Activated CD8-positive, alpha-beta T cell treated with anti-CD3 and anti-CD28 coated beads for 36 hours (primary cell): ENCODE results near the gene DHRS4. TPM values are rescaled to one million over a fixed set of nuclear protein-coding genes. Genes with fewer than 3 reads are reported as not detected.
"Not testable (repeated sequence)": the region's sequence is repeated elsewhere in the genome, so short reads cannot be mapped to it uniquely, and the experiment has no call there.

ENCODE experiments used
- ATAC-seq: fragments of 200-7000 bp; cut with Tn5 transposase; one replicate; pipeline ENCODE4 v1.10.0; 2021; ENCODE audit warnings: mild to moderate bottlenecking, moderate library complexity
- CTCF ChIA-PET: fragments of 350-600 bp; sonication (Branson Sonifier 250); formaldehyde crosslinking; loops from one replicate; lab custom pipeline; 2021; ENCODE audit warnings: antibody characterized with exemption; lab: Charles Lee
- POLR2A ChIA-PET: fragments of 350-600 bp; sonication (Branson Sonifier 250); formaldehyde crosslinking; loops from one replicate; lab custom pipeline; 2021; ENCODE audit warnings: antibody characterized with exemption; lab: Charles Lee
- DNase-seq: peaks from one replicate; pipeline ENCODE4 v3.0.0-alpha.2; 2020
- H3K27ac Mint-ChIP-seq: one replicate; pipeline ENCODE4 v1.8.0; 2021; ENCODE audit warnings: mild to moderate bottlenecking, mixed read lengths
- H3K27me3 Mint-ChIP-seq: one replicate; pipeline ENCODE4 v1.8.0; 2021; ENCODE audit warnings: mixed read lengths
- H3K36me3 Mint-ChIP-seq: one replicate; pipeline ENCODE4 v1.8.0; 2021; ENCODE audit warnings: low read depth, mixed read lengths
- H3K4me1 Mint-ChIP-seq: one replicate; pipeline ENCODE4 v1.8.0; 2021; ENCODE audit warnings: low read depth, mixed read lengths
- H3K4me3 Mint-ChIP-seq: one replicate; pipeline ENCODE4 v1.8.0; 2021; ENCODE audit warnings: mild to moderate bottlenecking, moderate library complexity, mixed read lengths
- H3K9me3 Mint-ChIP-seq: one replicate; pipeline ENCODE4 v1.8.0; 2021; ENCODE audit warnings: mixed read lengths
- intact Hi-C: fragments of 100-400 bp; cut with micrococcal nuclease; formaldehyde crosslinking; loops from one replicate; pipeline ENCODE4 v1.10.0; 2022
- total RNA-seq, 2 experiments: library from RNA; stranded (reverse); gene quantifications; one replicate each; pipeline ENCODE4 v1.2.3, GENCODE V29; 2021
- TF ChIP-seq, protein P1 (sequence below): fragments of 200-600 bp; IDR thresholded peaks from one replicate; pipeline ENCODE4 v1.8.0; 2022; ENCODE audit warnings: antibody characterized with exemption, mild to moderate bottlenecking

The DHRS4 gene
- total RNA-seq, 2 experiments from 2014 or later: 19.9 to 21.7 TPM

DNA sequence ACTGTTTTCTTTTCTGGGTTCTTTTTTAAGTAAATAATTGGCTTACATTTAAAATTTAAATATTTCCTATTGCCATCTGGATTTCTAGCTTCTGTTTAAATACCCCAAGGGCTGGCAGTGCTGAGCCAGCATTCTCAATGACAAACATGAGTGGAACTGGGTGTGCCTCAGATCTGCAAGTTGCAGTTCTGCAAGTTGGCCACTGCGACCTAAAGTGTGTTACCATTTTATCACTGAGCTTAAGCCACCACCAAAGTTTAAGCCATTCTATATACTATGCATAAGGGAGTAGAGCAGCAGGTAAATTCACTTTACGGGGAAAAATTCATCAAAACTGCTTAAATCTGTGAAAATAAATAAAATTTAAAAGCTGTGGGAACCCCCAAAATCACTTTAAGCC lies 23.6 kb downstream of the DHRS4 start:
- intact Hi-C loops, POLR2A ChIA-PET, DNase-seq, CTCF ChIA-PET, H3K9me3 Mint-ChIP-seq, H3K27ac Mint-ChIP-seq, H3K27me3 Mint-ChIP-seq, H3K4me3 Mint-ChIP-seq, H3K36me3 Mint-ChIP-seq, H3K4me1 Mint-ChIP-seq: not testable (repeated sequence)
- ATAC-seq: peak; percentile 30

DNA sequence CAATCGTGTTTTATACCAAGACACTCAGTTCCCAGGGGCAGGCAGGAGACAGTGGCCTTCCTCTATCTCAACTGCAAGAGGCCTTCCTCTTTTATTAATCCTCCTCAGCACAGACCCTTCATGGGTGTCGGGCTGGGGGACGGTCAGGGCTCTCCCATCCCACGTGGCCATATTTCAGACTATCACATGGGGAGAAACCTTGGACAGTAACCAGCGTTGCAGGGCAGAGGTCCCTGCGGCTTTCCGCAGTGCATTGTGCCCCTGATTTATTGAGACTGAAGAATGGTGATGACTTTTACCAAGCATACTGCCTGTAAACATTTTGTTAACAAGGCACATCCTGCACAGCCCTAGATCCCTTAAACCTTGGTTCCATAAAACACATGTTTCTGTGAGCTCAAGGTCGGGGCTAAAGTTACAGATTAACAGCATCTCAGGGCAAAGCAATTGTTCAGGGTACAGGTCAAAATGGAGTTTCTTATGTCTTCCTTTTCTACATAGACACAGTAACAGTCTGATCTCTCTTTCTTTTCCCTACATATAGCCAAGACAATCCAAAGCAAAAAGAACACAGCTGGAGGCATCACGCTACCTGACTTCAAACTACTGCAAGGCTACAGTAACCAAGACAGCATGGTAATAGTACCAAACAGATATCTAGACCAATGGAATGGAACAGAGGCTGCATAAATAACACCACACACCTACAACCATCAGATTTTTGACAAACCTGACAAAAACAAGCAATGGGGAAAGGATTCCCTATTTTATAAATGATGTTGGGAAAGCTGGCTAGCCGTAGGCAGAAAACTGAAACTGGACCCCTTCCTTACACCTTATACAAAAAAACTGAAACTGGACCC lies 28.6 kb downstream of the DHRS4 start:
- CTCF ChIA-PET: interaction anchor here (0.7 kb wide), 1 partner anchor 127 kb away, joined by 3 read pairs; no protein-coding TSS in a partner anchor
- ATAC-seq, H3K27ac Mint-ChIP-seq, intact Hi-C loops, H3K27me3 Mint-ChIP-seq, H3K9me3 Mint-ChIP-seq, POLR2A ChIA-PET, H3K4me1 Mint-ChIP-seq, H3K36me3 Mint-ChIP-seq, H3K4me3 Mint-ChIP-seq, DNase-seq: not testable (repeated sequence)

DNA sequence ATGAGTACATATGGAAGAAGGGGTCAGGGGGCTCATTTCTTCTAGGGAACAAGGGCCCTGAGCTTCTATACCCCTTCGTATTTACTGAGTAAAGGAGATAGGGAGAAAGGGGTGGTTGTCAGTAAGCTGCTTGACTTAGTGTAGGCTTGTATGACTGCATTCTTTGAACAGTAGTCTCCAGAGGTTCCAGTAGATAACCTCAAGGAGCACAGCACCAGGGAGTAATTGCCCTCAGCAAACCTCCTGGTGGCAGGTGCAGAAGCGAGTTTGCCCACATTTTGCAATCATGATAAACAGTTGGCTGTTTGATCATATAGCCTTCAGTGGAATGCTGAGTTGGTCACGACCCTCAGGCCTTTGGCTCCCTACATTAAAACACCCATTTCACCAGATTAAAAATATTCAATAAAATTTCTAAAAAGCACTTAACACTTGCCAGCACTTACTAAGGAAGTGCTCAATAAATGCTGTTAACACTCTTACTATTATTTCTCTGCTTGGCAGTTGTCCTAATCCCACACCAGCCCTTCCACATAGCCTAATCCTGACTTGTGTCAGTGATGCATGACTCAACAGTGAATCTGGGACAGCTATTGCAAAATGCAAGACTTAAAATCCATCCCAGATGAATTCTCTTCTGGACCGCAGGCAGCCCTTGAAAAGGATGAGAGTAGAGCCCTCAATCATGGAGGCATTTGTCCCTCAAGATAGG lies 31.5 kb downstream of the DHRS4 start:
- Mint-ChIP-seq H3K27me3 (no peaks in the 10 kb centered on the region), H3K36me3 (peaks cover 5% of the 10 kb centered on the region), H3K9me3 (no peaks in the 10 kb centered on the region), H3K27ac (no peak overlapping the region), H3K4me1 (peaks cover 26% of the 10 kb centered on the region), H3K4me3 (no peak overlapping the region)
- ATAC-seq (no peak), DNase-seq (no peak)
- POLR2A ChIA-PET: no interaction called here
- TF ChIP-seq, protein P1, sequence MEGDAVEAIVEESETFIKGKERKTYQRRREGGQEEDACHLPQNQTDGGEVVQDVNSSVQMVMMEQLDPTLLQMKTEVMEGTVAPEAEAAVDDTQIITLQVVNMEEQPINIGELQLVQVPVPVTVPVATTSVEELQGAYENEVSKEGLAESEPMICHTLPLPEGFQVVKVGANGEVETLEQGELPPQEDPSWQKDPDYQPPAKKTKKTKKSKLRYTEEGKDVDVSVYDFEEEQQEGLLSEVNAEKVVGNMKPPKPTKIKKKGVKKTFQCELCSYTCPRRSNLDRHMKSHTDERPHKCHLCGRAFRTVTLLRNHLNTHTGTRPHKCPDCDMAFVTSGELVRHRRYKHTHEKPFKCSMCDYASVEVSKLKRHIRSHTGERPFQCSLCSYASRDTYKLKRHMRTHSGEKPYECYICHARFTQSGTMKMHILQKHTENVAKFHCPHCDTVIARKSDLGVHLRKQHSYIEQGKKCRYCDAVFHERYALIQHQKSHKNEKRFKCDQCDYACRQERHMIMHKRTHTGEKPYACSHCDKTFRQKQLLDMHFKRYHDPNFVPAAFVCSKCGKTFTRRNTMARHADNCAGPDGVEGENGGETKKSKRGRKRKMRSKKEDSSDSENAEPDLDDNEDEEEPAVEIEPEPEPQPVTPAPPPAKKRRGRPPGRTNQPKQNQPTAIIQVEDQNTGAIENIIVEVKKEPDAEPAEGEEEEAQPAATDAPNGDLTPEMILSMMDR: no peak
- intact Hi-C loops: no loop called here
- CTCF ChIA-PET: interaction anchor here (0.9 kb wide), 1 partner anchor 49 kb away, joined by 4 read pairs; no protein-coding TSS in a partner anchor

DNA sequence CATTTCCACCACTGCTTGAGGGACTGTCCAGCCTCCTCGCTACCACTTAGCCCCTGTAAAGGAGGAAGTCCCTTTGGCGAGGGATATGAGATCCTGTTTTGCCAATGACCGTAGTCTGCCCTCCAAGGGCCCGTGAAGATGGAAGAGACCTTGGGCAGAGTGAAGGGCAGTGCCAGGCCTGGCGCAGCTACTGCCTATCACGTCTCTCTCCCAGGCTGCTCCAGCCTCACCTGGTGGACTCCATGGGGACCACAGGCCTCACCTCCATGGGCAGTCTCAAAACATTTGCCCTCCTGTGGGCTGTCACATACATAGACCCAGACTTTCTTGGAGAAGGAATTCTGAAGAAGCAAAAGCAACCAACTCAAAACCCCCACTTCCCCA lies 34.6 kb downstream of the DHRS4 start:
- H3K27me3 Mint-ChIP-seq, CTCF ChIA-PET, H3K9me3 Mint-ChIP-seq, intact Hi-C loops, H3K36me3 Mint-ChIP-seq, DNase-seq: not testable (repeated sequence)
- H3K27ac Mint-ChIP-seq: peak overlapping the region; percentile 67
- H3K4me1 Mint-ChIP-seq: peaks cover 27% of the 10 kb centered on the region
- H3K4me3 Mint-ChIP-seq: peak overlapping the region; percentile 83
- POLR2A ChIA-PET: interaction anchor here (0.7 to 0.8 kb wide), 3 partner anchors 120 to 442 kb away, joined by 3 read pairs; no protein-coding TSS in a partner anchor
- peak; percentile 7 for ATAC-seq

DNA sequence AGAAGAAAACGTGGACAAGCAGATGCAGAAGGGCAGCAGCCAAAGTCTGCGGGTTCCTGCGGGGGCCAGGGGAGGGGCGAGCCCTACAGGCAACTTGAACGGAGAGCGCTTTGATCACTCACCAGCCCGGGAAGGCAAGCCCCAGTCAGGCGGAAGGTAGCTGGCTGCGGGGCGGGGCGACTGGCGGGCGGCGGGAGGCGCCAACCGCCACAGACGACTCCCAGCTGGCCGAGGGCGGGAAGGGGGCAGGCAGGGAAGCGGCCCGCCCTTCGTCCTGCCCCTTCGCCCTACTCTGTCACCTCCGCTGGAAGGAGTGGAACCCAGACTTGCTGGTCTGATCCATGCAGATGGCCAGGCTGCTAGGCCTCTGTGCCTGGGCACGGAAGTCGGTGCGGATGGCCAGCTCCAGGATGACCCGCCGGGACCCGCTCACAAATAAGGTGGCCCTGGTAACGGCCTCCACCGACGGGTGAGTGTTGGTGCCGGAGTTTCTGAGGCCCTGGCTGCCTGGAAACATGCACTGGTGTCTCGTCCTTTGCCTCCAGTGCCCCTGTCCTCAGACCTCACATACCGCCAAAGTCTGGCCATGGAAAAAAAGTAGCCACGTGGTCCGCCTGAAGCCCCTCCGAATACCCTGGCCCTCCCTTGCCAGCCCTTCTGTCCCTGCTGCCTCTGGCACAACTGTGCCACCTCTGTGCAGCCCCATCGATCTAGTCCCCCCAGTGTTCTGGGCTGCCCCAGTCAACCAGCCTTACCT lies 35.2 kb downstream of the DHRS4 start, which contains the start of gene DHRS4L2:
DHRS4L2 (plus strand) TSS at position 323 of the 757 bp plus-strand sequence; CDS start at position 342, 19 bp downstream.
- H3K36me3 Mint-ChIP-seq, H3K27me3 Mint-ChIP-seq, intact Hi-C loops, CTCF ChIA-PET, H3K9me3 Mint-ChIP-seq: not testable (repeated sequence)
- ATAC-seq (peak; percentile 96), DNase-seq (peak; percentile 86)
- Mint-ChIP-seq H3K4me3 (peak within 1 kb of the TSS; percentile 83), H3K27ac (peak within 1 kb of the TSS; percentile 72), H3K4me1 (peaks cover 27% of the 10 kb centered on the region)
- POLR2A ChIA-PET: interaction anchor here (0.7 to 0.8 kb wide), 3 partner anchors 120 to 442 kb away, joined by 3 read pairs; no protein-coding TSS in a partner anchor

DNA sequence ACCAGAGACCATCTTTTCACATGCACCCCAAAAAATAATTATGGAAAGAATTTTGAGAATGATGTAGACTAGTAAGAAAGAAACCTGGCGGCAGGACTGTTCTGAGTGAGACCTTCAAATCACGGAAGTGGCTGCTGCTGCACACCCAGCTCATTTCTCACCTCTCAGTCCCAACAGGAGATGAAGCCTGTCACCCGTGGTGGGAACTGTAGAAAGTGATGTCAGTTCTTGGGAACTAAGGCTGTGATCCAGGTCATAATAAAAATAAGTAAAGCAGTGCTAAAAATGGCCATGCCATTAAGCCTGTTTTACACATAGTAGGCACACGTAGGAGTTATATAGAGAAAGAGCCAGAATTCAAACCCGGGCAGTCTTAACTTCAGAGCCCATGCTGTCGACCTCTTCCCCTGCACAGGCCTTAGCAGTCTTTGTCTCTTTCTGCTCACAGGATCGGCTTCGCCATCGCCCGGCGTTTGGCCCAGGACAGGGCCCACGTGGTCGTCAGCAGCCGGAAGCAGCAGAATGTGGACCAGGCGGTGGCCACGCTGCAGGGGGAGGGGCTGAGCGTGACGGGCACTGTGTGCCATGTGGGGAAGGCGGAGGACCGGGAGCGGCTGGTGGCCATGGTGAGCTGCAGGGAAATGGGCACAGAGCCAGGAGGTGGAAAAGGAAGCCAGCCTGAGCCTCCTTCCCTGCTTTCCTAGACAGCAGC lies 36.3 kb downstream of the DHRS4 start:
- H3K36me3 Mint-ChIP-seq, POLR2A ChIA-PET, CTCF ChIA-PET, H3K9me3 Mint-ChIP-seq, H3K27me3 Mint-ChIP-seq, intact Hi-C loops, ATAC-seq: not testable (repeated sequence)
- peak overlapping the region; percentile 72 for H3K27ac Mint-ChIP-seq
- H3K4me3 Mint-ChIP-seq: peak overlapping the region; percentile 83
- peak; percentile 29 for DNase-seq
- H3K4me1 Mint-ChIP-seq: peaks cover 27% of the 10 kb centered on the region

DNA sequence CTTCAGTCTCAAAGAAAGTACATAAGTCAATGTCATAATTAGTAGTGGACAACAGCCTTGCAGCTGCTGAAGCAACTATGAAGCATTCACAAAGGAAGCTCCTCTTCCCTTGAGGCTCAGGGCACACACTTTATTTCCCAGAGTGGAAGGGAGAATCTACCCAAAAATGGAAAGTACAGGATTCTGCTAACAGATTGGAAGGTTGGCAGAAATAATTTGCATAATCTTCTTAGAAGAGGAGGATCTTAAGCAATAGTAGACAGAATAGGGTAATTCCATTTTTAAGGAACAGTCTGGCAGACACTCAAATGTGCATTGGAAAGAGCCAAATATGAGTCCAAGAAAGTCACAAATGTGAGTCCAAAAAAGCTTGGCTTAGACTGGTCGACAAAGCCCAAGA lies 37.4 kb downstream of the DHRS4 start:
- CTCF ChIA-PET, DNase-seq, intact Hi-C loops, H3K27me3 Mint-ChIP-seq, H3K36me3 Mint-ChIP-seq, H3K9me3 Mint-ChIP-seq, ATAC-seq, POLR2A ChIA-PET, H3K27ac Mint-ChIP-seq, H3K4me3 Mint-ChIP-seq: not testable (repeated sequence)
- peaks cover 27% of the 10 kb centered on the region for H3K4me1 Mint-ChIP-seq

DNA sequence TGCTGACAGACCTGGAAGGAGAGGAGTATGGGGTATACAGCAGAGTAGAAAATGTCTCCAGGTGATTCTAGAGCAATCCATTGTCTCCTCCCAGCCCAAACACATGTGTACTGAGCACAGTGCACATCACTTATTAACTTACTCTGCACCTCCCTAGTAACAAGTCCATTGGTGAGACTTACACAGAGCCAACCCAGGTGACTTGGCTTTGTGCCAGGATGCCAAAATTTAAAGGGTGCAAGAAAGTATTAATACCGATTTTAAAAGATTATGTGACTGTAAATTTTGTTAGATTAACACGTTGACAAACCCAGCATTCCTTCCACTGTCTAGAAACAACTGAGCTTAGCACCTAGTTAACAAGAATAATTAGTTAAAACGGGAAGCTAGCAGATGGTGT lies 39.5 kb downstream of the DHRS4 start:
- peaks cover 16% of the 10 kb centered on the region for H3K4me1 Mint-ChIP-seq
- DNase-seq, H3K9me3 Mint-ChIP-seq, H3K36me3 Mint-ChIP-seq, CTCF ChIA-PET, intact Hi-C loops, POLR2A ChIA-PET, H3K4me3 Mint-ChIP-seq, ATAC-seq, H3K27me3 Mint-ChIP-seq, H3K27ac Mint-ChIP-seq: not testable (repeated sequence)

DNA sequence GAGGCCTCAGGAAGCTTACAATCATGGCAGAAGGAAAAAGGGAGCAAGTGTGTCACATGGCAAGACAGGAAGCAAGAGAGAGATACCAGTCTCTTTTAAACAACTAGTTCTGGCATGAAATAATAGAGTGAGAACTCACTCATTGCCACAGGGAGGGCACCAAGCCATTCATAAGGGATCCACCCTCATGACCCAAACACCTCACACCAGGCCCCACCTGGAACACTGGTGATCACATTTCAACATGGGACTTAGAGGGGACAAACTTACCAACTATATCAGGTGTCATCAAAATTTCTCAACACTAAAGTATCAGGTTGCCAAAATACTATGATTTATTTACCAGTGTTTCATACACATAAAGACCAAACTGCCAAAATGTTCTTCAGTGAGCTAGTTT lies 42.4 kb downstream of the DHRS4 start:
- H3K27me3 Mint-ChIP-seq, intact Hi-C loops, POLR2A ChIA-PET, H3K36me3 Mint-ChIP-seq, H3K4me1 Mint-ChIP-seq, CTCF ChIA-PET, ATAC-seq, DNase-seq, H3K4me3 Mint-ChIP-seq, H3K9me3 Mint-ChIP-seq, H3K27ac Mint-ChIP-seq: not testable (repeated sequence)

DNA sequence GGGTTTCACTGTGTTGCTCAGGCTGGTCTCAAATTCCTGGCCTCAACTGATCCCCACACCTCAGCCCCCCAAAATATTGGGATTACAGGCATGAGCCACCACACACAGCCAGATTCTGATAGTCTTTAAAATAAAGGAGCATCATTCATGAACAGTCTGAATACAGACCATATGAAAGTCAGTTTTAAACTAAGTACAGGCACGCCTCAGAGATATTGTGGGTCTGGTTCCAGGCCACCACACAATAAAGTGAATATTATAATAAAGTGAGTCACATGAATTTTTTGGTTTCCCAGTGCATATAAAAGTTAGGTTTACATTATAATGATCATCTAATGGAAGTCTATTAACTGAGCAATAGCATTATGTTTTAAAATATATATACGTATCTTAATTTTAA lies 43.3 kb downstream of the DHRS4 start:
- H3K4me3 Mint-ChIP-seq, H3K36me3 Mint-ChIP-seq, intact Hi-C loops, POLR2A ChIA-PET, CTCF ChIA-PET, H3K9me3 Mint-ChIP-seq, ATAC-seq, DNase-seq, H3K4me1 Mint-ChIP-seq, H3K27ac Mint-ChIP-seq, H3K27me3 Mint-ChIP-seq: not testable (repeated sequence)
